GM19035 (cell line): ENCODE measurements around the gene COPE.
"Not testable (repeated sequence)": the region's sequence is repeated elsewhere in the genome, so short reads cannot be mapped to it uniquely, and the experiment has no call there.

ENCODE experiments used
- ATAC-seq: cut with Tn5 transposase; IDR thresholded peaks from one replicate; pipeline ENCODE4 v1.9.1; 2021; ENCODE audit not compliant: unreplicated experiment

The COPE gene

DNA sequence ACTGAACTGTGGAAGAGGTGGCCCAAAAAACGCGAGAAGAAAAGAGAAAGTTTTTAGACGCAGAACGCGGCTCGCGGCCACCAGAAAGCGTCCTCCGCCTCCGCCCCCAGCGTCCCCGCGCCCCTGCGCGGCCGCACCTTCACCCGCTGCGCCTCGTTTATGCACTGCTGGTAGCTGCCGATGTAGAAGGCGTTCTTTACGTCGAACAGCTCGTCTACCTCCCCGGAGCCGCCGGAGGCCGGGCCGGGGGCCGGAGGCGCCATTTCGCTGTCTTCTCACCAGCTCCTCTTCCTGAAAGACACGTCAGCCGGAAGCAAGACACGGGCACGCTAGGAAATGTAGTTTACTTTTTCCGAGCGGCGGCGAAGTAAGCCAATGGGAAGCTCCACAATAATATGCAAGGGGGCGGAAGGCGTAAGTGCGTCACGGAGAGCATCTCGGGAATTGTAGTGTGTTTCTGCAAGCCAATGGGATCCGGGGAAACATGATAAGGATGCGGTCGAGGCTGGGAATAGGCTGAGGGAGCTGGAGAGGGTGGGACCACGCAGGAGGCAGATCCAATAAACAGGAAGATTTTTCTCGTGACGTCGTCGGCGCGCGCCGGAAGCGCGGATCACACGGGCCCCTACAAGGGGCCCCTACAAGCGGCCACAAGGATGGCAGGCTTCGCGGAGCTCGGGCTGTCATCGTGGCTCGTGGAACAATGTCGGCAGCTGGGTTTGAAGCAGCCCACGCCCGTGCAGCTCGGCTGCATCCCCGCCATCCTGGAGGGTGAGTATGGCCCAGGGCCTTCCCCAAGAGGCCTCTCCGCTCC, at the start of gene COPE, which contains the start of gene DDX49:
Gene COPE, minus strand, starts transcription at position 302 of the 814 bp plus-strand sequence. Its CDS starts 39 bp downstream, at position 263.
Gene DDX49, plus strand, starts transcription at position 630 of the 814 bp plus-strand sequence. Its CDS starts 27 bp downstream, at position 657.
- peak; percentile 93 for ATAC-seq

DNA sequence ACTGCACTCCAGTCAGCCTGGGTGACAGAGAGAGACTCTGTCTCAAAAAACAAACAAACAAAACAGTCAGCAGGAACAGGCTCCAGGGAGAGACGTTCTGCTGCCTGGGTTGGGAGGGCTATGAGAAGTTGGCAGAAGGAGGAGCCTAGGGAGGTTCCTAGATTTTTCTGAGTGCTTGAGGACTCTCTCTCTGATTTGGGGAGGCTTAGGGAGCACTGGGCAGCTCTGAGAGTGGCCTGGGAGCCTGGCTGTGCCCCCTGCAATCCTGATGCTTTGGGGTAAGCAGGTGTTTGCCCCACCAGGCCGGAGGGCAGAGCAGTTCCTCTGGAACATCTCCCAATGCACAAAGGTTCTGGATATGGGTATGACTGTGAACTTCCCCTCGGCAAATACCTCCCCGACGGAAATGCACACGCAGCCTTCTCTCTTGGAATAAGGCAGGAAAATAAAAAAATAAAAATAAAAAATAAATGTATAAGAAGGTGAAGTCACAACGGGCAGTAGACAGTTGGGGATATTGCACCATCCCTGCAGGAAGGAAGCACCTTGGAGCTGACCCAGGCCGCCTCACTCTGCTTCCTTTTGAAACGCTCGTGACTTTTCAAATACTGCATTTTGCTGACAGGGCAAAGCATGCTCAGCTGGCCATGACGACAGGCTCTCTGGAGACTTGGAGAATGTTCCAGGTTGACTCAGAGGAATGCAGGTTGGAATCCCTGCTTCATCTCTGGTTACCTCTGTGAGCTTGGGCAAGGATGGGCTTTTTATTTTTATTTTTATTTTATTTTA, 48.4 kb upstream of the COPE start:
- ATAC-seq: no peak

DNA sequence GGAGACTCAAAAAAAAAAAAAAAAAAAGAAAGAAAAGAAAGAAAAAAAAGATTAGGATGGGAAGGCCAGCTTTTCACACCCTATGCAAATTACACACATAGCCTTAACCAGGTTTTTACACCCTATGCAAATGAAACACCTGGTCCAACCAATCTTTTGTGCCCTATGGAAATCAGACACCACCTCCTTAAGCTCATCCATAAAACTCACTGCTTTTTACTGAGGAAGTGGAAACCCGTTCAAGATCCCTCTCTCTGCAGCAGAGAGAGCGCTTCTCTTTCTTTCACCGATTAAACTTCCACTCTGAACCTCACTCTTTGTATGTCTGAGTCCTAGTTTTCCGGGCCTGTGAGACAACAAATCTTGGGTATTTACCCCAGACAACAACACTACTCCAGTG, 47.1 kb upstream of the COPE start:
- no peak for ATAC-seq

DNA sequence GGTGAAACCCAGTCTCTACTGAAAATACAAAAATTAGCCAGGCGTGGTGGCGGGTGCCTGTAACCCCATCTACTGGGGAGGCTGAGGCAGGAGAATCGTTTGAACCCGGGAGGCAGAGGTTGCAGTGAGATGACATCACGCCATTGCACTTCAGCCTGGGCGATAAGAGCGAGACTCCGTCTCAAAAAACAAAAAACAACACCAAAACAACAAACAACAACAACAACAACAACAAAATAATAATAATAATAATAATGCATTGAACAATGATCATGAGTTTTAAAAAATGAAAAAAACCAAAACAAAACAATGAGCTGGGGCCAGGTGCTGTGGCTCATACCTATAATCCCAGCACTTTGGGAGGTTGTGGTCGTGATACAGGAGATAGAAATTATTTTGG, 44.9 kb upstream of the COPE start:
- ATAC-seq: no peak

DNA sequence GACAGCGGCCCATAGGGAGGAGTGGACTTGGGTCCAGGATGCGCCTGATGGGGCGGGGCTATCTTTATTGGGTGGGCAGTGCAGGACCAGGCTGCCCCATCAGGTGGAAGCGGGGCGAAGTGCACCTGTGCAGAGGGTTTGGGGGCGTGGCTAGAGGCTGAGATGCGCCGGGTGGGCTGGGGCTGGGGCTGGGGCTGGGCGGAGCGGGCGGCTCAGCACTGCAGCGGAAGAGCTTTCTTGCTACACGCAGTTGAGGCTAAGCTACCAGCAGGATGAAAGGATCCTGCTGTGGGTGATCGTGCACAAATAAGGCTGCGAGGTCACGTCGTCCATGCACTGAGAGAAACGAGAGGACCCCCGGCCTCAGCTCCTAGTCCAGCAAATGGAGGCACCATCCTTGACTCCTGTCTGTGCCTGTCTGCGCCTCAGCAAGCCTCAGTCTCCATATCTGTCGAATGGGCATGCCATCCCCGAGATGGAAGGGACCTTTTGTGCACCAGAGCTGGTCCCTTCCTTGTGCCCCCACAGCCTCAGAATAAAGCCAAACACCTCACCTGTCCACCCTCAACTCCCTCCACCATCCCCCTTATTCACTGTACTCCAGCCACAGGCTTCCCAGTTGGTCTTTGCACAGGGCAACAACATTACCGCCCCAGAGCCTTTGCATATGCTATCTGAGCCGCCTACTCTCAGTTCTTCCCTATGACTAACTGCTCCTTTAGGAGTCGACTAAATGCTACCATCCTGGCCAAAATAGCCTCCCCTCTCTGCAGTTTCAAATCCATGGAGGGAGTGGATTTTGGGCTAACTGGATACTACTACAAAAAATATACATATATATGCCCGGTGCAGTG, 42.8 kb upstream of the COPE start:
- no peak for ATAC-seq

GRCh38 chr19:18960370-18960769, 41.2 kb upstream of the COPE start:
- ATAC-seq: no peak

- ATAC-seq: no peak
These were observed 35.9 kb upstream of the COPE start for GRCh38 chr19:18955042-18955441.

- ATAC-seq: no peak
These were observed 34.9 kb upstream of the COPE start for GRCh38 chr19:18954094-18954493.

GRCh38 chr19:18952364-18953003, 33.3 kb upstream of the COPE start:
- not testable (repeated sequence) for ATAC-seq

- ATAC-seq: no peak
These were observed 32.6 kb upstream of the COPE start for GRCh38 chr19:18951721-18952281.

DNA sequence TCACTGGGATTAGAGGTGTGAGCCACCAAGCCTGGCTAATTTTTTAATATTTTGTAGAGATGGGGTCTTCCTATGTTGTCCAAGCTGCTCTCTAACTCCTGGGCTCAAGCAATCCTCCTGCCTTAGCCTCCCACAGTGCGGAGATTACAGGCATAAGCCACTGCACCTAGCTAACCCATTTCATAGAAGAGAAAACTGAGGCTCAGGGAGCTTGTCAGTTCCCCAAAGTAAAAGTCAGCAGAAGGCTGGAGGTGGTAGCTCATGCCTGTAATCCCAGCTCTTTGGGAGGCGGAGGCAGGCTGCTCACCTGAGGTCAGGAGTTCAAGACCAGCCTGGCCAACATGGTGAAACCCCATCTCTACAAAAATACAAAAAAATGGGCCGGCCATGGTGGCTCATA, 30.7 kb upstream of the COPE start:
- ATAC-seq: no peak

- no peak for ATAC-seq
These were observed 29.8 kb upstream of the COPE start for GRCh38 chr19:18948976-18949356.

- ATAC-seq: no peak
These were observed 29.1 kb upstream of the COPE start for GRCh38 chr19:18948075-18948975.

DNA sequence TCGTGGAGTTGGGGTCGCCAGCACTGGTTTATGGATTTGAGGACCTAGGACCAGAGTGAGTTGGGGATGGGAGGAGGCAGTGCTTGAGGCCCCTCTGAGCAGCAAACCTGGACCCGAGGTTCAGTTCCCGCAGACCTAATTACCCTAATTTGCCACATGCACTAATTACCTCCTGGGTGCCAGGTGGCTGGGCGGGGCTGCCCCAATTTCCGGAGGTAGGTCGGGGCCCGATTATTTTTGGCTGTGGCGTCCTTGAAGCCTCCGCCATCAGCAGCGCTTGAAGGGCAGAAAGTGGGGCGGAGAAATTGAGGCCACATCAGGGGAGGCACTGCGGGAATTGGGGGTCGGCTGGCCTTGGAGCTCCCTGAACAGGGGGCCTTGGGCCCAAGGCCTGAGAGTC, 27.7 kb upstream of the COPE start:
- no peak for ATAC-seq

GRCh38 chr19:18946335-18946734, 27.1 kb upstream of the COPE start:
- no peak for ATAC-seq

- no peak for ATAC-seq
These were observed 26.1 kb upstream of the COPE start for GRCh38 chr19:18945297-18945696.

DNA sequence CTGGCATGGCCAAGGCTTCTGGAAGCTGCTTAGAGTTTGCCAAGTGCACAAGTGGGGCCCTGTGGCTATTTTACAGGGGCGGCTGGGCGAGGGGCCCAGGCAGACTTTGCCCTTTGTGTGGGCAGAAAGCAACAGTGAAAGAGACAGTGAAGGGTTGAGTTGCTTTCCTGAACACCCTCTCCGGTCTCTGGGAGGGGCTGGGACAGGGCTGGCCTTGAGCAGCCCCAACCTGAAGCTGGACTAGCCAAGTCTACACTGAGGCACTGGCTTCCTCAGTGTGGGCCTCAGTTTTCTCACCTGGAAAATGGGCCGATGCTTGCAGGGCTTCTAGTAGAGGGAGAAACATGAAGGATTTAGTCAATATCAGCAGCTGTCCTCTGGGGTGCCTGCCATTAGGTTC, 24.3 kb upstream of the COPE start:
- ATAC-seq: no peak

- no peak for ATAC-seq
These were observed 23.5 kb upstream of the COPE start for GRCh38 chr19:18942692-18943091.

DNA sequence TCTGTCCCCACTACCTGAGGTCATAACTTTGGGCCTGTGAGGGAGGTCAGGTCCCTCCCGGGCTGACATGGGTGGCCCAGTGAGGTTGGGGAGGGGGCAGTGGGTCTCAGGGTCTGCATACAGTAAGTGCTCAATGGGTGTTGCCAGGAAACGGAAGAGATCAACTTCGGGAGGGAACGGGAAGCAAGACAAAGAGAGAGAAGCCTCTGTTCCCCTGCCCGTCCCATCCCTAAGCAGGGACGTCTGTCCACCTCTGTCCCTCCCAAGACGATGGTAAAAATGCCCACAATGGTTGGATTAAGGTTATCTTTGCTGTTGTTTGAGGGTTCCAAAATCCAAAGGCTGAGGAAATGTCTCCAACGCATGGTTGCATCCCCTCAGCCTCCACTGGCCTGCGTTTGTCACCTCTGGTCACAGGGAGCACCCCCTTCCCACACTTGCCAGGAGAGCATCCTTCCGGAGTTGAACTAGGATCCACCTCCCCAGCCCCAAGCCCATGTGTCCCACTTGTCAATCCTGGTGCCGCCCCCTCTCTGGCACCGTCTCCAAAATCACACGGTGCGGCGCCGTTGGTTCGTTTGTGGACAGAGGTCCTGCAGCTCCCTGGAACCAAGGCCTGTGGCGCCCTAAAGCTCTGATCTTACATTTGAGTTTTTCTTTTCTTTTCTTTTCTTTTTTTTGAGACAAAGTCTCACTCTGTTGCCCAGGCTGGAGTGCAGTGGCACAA, 22.6 kb upstream of the COPE start:
- no peak for ATAC-seq
